M059J (cell line): ENCODE measurements around the gene ZNF24. TPM values are rescaled to one million over a fixed set of nuclear protein-coding genes. Genes with fewer than 3 reads are reported as not detected.
A peak's percentile ranks its signal among the peaks of the same experiment; 100 is the strongest.

Source experiments
- DNase-seq: peaks from one replicate; pipeline ENCODE4 v3.0.0-alpha.2; 2012; ENCODE audit warnings: low read depth
- total RNA-seq: library from RNA; depleted of rRNA; stranded (reverse); fragments of >200 nt; shearing (Covaris generic); gene quantifications from 2 replicates; pipeline ENCODE4 v1.2.3, GENCODE V29; 2014

Gene ZNF24
- total RNA-seq, 1 experiment from 2014 or later = 41.0 TPM

DNA sequence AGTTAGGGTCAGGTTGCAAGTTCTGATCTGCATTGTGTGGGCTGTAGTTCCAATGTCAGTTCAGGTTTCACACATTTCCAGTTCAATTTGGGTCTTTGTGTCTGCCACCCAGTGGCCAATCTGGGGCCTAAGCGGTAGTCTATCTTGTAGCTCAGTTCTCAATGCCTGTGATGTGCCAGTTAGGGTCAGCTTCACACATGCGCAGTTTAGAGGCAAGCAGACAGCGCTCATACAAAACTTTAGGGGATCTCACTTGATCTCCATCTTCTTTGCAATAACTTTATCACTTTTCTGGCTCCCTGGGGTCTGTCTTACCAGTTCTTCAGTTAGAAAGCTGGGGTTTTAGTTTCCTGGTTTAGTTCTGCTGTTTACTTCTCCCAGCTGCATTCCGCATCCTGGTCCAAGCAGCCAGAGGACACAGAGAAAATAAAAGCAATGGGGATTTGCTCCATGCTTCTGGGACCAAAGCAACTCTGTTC, 11.0 kb upstream of the ZNF24 start:
- peak; percentile 72 for DNase-seq

DNA sequence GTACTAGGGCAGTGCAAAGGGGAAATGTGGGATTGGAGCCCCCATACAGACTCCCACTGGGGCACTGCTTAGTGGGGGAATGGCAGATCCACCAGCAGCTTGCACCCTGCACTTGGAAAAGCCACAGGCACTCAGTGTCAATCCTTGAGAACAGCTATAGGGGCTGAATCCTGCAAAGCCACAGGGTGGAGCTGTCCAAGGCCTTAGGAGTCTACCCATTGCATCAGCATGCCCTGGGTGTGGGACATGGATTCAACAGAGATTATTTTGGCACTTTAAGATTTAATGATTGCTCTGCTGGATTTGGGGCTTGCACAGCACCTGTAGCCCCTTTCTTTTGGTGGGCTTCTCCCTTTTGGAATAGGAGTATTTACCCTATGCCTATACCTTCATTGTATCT, 8.6 kb upstream of the ZNF24 start:
- DNase-seq = no peak

GRCh38 chr18:35352283-35352682, 8.1 kb upstream of the ZNF24 start:
- no peak for DNase-seq

- no peak for DNase-seq
Observed at GRCh38 chr18:35348001-35348400, 3.8 kb upstream of the ZNF24 start.

- DNase-seq = no peak
Observed at GRCh38 chr18:35345950-35346349, 1.7 kb upstream of the ZNF24 start.

DNA sequence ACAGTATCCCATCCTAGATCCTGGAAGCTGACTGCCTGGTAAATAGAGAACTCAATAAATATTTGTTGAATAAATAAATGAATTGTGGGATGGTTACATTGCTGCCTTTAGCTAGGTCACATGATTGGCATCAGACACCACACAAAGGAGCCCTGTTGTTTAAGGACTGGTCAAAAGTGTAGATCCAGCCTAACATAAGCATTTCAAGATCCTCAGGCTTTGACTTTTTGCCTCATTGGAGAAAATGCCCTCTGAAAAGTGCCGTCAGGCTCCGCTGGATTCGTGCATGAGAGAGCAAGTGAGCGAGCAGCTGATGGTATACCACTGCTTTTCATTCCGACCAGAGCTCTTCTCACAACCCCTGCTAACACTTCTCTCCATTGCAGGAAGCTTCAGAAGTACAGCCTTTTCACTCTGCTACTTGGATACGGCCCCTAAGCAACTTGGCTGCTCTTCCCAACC, 1.3 kb upstream of the ZNF24 start:
- no peak for DNase-seq

DNA sequence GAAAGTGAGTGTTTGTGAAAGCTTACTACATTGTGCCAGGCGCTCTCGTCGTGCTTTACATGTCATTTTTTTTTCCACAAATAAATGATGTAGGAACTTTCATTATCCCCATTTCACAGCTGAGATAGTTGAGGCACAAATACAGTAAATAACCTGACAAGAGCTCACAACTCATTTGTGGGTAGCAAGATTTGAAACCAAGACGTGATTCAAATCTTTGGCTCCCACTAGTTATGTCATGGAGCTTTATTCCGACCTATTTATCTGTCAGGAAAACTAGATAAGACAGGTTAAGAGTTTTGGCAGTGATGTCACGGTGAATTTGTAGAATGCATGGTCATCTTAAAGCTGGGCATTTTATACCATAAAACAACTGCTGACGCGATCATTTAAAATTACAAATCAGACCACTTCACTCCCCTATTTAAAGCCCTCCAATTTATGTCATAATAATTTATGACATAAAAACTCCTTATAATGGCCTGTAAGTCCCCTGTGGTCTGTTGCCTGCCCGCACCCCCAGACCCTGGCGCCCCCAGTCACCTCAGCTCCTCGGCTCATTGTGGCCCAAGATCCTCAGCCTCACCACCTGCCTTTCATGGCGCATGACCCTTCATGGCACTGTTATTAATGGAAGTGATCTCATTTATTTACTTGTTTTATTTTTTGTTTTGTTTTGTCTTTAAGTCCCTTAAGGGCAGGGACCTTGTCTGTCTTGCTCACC, 678 bp upstream of the ZNF24 start:
- DNase-seq = no peak

DNA sequence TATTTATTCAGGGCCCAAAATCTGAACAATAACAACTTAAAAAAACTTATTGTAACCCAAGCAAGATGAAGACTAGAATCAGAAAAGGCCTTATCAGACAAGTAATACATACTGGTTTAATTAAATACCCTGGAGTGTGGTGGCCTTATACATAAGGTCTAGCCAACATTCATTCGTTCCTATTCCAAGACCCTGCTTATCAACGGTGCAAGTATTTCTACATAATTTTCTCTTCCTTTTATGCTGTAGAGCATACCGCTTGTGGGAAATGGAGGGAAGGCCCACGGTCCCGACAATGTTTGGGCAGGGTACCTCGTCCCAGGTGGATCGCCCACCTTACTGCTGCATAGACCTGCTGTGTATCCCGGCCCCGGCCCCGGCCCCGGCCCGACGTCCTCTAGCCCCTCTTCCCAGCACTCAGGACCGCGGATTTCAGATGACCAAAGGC, 708 bp downstream of the ZNF24 start:
- no peak for DNase-seq

GRCh38 chr18:35337286-35337685, 6.9 kb downstream of the ZNF24 start:
- no peak for DNase-seq

- DNase-seq = no peak
Observed at GRCh38 chr18:35335866-35336265, 8.4 kb downstream of the ZNF24 start.

GRCh38 chr18:35334821-35335220, 9.4 kb downstream of the ZNF24 start:
- peak; percentile 26 for DNase-seq

- no peak for DNase-seq
Observed at GRCh38 chr18:35334212-35334611, 10.0 kb downstream of the ZNF24 start.

- no peak for DNase-seq
Observed at GRCh38 chr18:35331367-35332087, 12.7 kb downstream of the ZNF24 start.

- DNase-seq = no peak
Observed at GRCh38 chr18:35328868-35329267, 15.4 kb downstream of the ZNF24 start.

DNA sequence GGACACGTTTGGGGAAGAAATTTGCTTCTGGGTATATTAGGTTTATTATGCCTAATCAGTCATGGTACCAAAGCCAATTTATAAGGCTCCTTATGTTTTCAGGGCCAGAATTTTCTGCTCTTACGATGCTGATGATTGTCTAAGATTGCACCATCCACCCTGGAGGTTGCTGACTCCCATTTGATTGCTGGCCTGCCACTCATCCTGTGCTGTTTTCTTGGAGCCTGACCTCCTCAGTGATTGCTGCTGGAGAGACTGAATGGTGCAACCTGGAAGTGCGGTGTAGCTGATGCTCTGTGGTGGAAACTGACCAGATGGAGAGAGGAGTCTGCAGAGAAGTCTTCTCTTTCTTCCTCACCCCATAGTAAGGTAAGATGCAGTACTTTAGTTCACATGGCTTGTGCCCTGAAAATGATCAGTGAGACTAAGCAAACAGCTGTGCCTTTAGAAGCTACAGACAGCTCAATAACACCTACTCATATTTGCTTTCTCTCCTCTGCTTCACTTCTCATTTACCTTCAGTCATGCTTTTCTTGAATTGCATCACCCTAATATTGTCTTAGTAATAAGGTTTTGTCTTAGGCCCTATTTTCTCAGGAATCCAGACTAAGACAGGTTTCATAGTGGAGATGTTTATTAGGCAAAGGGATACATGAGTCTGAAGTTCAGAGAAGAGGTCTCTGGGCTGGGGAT, 17.4 kb downstream of the ZNF24 start:
- no peak for DNase-seq

- DNase-seq = no peak
Observed at GRCh38 chr18:35324926-35325655, 19.1 kb downstream of the ZNF24 start.

DNA sequence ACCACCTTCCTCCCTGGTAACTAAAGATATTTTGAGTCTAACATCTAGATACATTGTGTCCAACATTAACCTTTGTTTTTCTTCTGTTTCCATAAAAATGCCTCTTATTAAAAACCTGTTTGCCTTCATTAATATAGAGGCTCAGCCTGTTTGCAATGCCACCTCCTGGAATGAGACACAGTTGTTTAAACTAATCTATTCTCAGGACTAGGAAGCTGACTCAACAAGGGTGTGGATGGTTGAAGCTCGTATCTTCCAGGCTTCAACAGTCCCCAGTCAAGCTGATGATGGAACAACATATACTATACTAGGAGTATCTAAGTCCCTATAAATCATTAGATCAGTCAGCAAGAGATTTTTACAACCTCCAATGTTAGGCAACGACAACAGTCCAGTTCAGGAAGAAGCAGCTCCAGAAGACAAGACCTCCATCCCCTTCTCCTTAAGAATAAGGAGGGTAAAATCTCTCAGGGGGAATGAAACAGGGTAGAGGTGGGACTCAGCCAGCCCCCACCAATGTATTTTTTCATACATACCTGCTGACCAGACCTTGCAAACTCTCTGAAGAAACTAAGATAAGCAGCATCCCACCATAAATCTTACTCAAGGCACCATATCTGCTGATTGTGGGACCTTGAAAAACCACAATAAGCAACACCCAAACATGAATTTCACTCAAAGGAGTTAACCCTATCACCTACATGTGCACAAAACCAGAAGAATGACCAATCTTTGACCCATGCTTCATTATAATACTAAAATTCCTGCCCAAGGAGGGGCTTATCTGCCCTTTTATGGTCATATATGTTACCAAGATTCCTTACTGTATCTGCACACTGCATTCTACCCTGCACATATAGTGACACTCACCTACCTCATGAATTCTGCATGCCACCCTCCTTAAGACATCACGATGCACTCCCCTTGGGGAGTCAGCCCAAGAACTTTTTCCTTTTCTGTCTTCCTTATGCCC, 21.4 kb downstream of the ZNF24 start:
- DNase-seq = no peak

- peak; percentile 77 for DNase-seq
Observed at GRCh38 chr18:35311496-35311895, 32.7 kb downstream of the ZNF24 start.

- DNase-seq = no peak
Observed at GRCh38 chr18:35306588-35307250, 37.5 kb downstream of the ZNF24 start.

DNA sequence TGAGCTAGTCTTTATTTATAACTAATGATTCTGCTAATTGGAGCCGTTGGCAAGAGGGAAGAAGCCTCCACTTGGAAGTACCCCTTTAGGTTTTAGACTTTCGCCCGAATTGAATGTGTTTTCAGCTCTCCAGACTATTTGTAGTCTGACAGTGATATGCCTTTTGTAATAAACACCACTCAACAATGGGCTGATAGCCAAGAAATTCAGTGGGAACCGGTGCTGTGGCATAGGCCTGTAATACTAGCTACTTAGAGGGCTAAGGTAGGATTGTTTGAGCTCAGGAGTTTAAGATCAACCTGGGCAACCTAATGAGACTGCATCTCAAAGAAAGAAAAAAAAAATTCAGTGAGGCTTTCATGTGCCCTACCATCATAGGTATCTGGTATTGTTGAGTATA, 40.6 kb downstream of the ZNF24 start:
- no peak for DNase-seq
